CD4-positive, alpha-beta T cell treated with Interleukin-4 for 1 hour (primary cell): ENCODE data around the gene USH2A.
"Not testable (repeated sequence)": the region's sequence is repeated elsewhere in the genome, so short reads cannot be mapped to it uniquely, and the experiment has no call there.

Experiments
- DNase-seq, 2 donors: peaks; one replicate each; pipeline ENCODE4 v3.0.0-alpha.2; 2020 to 2022

The USH2A gene

DNA sequence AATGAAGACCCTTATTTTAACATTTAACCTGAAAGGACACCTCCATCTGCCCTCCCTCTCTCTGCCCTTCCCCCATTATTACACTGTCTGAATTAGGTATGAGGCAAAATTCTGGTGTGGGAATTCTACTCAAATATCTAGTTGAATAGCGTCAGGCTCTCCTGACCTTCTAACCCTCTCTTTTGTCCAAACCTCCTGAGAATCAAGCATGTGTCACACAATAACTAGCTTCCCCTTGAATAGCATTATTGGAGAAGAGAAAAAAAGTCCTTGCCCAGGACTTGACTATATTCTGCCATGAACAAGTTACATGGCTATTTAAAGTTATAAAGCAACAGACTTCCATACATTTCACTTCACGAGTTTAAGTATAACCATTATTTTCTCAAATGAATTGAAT lies 35.5 kb downstream of the USH2A start:
- no peak for DNase-seq

DNA sequence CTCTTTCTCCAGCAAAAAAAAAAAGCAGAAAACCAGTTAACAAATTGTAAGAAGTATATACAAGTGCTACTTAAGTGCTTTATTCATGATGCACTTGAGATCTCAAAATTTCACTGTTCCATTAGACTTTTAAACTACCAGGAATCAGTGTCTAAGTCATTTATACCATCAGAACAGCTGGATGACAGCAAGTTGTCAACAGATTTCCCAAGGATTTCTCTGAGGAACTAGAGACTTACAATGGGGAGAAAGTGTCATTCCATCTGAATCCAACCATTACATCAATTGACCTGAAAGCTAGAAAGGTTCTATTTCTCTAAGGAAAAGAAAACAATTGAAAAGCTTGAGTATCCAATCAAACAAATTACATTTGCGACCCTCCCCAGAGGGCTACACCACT lies 43.8 kb downstream of the USH2A start:
- DNase-seq = no peak

DNA sequence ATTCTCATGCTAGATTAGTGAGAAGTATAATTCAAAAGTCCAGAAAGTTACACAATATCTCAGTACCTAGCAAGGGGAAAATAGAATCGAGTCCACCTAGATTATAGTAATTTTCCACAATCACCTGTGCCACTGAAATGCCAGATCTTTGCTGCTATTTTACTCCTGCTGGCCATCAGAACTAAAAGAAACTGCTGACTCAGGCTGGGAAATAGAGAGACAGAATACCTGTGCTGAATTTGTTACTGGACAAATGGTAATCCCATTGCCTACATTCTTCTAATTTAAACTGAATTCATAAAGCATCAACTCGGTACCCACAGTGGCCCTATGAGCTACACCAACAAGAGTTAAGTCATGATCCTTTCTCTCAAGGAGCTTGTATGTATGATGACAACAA lies 55.0 kb downstream of the USH2A start:
- no peak for DNase-seq

DNA sequence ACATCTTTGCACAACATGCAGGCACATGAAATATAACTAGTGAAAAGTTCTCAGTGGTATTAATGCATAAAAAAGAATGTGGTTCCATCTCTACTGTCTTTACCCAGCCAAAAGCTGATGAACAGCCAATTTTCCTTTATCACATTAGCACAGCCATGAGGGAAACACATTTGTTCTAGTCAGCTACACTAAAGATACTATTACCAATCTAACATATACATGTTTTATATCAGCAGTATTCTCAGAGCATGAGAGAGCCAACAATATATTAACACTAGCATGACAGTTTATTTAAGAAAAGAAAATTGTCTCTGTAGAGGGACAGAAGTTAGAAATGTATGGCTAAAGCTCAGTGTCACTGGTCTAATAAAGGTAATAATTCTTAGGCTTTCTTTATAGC lies 56.3 kb downstream of the USH2A start:
- no peak for DNase-seq

DNA sequence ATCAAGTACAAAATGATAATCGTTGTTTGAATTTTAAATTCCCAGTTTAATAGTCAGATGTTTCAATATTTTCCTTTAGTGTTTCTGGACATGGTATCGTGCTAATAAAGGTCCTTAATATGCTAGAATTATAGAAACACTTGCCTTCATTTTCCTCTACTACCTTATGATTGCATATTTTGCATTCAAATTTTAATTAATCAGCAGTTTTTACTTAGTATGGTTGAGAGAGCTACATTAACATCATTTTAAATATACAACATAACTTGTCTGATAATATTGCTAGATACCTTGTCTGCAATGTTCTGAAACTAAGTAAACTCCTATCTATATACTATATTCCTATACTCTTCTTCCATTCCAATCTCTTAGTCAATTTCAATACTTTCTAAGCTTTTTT lies 66.3 kb downstream of the USH2A start:
- no peak for DNase-seq

DNA sequence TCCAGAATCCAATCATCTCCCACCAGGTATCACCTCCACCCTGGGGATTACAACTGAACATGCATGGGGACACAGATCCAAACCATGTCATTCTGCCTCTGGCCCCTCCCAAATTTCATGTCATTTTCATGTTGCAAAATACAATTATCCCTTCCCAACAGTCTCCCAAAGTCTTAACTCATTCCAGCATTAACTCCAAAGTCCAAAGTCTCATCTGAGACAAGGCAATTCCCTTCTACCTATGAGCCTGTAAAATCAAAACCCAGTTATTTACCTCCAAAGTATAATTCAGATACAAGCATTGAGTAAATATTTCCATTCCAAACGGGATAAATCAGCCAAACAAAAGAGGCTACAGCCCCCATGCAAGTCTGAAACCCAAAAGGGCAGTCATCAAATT lies 73.1 kb downstream of the USH2A start:
- DNase-seq = no peak

DNA sequence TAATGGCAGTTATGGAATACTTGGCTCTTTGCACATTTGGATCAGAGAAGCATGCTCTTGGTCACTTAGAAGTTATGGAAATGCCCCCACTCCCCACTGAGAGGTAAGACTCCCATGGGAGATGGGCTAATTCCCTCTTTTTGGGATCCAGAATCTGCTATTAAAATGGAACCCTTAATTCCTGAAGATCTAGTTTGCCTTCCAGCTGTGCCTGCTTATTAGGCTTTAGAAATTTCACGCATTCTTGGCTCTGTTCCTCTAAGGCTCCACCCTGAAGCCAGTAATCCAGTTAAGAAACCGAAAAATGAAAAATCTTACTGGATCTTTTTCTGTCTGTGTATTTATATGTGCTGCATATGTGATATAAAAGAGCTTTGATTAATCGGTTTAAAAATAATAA lies 76.7 kb downstream of the USH2A start:
- no peak for DNase-seq

DNA sequence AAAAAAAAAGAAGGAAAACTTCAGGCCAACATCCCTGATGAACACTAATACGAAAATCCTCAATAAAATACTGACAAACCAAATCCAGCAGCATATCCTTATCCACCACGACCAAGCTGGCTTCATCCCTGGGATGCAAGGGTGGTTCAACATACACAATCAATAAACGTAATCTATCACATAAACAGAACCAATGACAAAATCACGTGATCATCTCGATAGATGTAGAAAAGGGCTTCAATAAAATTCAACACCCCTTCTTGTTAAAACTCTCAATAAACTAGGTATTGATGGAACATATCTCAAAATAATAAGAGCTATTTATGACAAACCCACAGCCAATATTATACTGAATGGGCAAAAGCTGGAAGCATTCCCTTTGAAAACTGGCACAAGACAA lies 82.7 kb downstream of the USH2A start:
- not testable (repeated sequence) for DNase-seq

DNA sequence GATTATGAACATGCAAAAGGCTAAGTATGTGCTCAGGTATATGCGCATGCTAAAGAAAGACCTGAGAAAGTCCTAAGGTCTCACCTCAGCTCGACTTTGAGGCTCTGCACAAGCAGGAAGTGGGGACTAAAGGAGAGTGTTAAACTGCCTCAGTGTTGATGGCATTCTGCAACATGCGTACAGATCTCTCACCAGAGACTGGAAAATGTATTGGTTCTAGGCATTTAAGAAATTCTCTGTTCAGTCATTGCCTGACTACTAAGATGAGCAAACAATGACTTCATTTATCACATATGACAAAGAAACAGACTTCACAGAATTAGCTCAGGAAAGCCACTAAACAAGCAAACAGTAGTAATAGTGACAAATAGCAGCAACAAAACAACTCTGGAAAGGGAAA lies 90.8 kb downstream of the USH2A start:
- DNase-seq = no peak

DNA sequence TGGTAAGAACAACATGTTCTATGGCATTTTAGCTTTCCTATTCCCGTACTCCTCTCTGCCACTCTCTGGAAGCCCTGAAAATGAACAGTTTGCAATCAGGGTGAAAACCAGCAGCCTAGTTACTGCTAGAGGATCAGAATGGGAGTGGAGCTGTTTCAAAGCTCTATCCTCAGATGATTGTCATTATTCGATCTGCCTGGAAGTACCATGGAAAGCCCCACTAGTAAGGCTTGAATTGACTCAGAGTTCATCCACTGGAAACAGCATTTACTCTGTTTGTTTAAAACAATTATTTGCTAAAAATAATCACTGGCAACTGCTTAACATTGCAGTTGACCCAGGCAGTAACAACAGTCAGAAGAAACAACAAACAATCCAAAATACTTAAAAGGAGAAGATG lies 91.2 kb downstream of the USH2A start:
- no peak for DNase-seq

DNA sequence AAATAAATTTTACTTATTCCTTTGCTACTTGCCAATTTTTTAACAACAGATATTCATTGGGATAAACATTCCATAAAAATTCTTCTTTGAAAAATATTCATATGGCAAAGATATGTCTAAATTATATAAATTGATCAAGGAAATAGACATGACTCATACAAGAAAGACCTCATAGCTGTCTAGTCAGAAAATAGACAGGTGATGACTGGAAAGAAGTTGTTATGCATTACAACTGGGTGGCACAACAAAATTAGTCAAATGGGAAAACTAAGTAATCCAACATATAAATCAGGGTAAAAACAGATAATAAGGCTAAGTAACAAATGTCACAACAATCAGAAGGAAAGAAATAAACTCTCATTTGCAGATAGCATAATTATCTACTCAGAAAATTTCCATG lies 92.0 kb downstream of the USH2A start:
- DNase-seq = no peak

DNA sequence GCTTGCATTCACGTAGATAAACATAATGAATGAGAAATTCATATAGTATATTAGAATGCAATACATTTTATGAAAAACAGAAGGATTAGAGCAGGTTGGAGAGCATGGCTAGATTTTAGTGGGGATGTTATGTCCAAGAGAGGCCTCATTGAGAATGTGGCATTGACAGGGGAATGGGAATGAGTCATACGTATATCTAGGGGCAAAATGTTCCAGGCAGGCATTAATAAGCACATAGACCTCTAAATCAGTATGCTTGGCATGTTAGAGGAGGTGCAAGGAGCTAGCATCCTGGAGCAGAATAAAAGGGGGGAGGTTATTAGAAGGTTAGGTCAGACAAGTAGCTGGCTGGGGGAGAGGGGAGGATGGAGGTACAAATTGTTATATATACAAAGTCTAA lies 93.0 kb downstream of the USH2A start:
- DNase-seq = no peak

DNA sequence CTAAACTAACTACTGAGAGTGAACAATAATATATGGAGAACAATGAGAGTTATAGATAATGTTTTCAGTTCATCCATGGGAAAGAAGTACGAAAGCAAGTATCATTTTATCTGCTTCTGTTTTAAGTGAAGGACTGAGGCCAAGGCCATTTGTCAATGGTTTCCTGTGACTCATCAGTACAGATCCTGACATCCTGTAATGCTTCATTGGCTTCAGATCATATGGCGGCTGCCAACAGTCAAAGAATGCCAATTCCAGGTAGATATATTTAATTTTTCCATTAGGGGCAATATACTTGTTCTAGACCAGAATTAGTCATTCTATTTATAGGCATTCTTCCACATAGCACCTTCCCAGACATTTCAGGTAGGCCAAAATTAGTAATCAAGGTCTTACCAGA lies 97.3 kb downstream of the USH2A start:
- no peak for DNase-seq

DNA sequence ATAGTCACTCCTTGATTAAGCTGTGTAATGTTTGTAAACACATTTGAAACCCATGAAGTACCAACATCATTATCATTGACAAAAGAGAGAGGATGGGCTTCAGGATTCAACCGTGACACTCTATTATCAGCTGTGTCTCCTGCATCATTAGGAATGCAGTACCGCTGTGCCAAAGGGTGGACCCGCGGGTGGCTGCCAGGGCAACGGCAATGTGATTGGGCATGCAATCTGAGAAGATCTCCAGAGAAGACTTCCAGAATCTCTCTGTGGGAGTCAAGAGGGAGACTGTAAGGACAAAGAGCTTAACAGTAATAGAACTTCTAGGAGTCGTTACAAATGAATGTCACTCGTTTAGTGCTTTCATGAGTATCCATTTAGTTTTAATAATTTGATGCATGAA lies 97.9 kb downstream of the USH2A start:
- no peak for DNase-seq

DNA sequence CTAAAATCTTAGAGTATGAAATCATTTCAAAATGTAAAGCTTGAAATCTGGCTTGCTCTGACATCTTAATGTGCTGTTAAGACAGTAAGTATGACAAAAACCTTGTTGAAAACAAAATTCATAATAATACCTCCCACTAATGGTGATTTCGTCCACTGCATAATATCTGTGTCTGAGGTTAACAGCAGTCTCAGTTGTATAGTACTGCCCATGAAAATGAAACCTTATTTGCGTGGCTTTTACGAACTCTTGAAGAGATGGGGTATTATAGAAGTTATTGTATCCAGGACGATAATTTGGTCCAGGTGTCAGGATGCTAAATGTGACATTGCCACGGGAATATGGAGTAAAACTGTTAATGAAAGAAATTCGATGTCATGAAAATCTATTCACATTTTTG lies 99.9 kb downstream of the USH2A start:
- no peak for DNase-seq

DNA sequence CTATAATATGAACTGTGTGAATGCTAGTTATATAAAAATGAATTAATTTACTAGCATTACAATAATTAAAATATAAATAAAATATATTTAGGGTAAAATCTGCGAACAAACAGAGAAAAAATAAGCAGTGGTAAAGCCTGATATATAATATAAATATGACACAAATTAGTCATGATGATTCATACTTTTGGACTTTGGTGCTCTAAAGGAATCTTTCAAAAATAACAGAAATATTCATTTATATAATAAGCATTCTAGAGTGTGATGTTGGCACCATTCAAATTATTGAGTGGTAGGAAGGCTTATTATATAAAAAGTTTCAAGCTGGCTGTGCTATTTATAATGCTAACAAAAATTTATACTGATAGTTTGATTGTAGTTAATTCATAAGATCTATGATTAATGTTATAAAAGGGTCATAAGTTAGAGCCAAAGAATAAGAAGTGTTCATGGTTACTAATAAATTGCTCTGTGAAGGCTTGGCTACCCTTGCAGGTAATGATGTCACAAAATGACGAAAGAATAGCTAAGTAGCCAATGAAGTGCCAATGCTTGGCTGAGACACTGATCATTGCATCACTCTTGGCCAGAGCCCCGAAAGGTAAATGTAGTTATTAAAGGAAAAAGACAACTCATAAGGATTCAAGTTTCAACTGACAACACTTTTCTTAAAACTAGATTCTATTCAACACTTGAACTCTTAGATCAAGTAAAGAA lies 108.7 kb downstream of the USH2A start:
- DNase-seq = no peak

DNA sequence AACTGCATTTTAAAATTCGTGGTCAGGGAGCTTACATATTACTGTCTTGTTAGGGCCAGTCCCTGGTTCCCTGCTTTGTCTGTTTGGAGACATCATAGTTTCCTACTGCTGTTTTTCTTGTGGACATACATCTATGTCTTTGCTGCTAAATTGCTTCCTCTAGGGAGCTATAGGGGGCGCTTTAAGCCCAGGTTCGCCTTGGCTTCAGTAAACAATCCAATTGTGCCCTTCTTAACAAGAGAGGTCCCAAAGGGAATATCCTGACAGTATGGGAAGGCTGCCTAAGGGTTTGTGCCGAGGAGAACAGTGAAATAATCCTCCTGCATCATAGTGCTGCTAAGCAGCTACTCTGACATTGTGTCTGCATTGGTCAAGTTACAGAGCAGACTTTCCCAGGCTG lies 112.5 kb downstream of the USH2A start:
- no peak for DNase-seq

DNA sequence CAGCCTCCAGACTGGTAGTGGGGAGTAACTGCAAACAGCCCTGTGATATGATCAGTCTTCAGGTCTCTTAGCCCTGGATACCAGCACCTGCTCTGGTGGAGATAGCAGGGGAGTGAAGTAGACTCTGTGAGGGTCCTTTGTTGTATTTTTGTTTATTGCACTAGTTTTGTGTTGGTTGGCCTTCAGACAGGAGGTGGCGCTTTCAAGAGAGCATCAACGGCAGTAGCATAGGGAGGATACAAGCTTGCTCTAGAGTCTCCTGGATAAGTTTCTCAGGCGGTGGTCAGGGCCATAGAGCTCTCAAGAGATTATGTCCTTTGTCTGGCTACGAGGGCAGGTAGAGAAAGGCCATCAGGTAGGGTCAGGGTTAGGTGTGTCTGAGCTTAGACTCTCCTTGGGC lies 116.4 kb downstream of the USH2A start:
- DNase-seq = no peak

DNA sequence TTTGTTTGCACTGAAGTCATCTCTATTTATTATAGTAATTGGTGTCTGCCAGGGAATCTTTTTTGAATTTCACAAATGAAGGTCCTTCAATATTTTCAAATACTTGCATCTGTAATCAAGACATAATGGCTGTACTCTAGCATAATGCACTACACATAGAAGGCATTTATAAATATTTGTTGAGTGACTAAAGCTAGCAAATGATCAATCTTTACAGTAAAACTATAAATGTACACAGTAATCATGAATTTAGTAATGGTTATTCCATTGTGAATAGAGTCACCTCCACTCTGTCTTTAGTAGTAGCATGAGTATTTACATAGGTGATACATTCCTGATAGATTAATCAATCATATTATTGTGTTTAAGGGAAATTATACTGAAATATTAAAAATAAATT lies 119.6 kb downstream of the USH2A start:
- DNase-seq = no peak

DNA sequence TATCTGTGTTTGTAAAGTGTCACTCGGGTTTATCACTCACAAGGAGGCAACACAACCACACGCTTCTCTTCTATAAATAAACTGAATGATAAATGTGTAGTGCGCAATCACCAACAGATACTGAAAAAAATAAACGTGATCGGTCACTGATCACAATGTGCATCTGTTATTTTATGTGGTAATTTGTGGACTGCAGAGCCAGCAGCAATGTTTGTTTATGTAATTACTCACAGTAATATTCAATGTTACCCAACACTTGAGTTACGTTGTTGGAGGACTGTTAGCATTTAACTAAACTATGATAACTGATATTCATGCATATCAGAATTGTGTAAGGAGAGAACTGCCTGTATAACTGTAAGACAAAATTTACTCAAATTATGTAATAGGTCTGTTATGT lies 129.6 kb downstream of the USH2A start:
- DNase-seq = no peak

DNA sequence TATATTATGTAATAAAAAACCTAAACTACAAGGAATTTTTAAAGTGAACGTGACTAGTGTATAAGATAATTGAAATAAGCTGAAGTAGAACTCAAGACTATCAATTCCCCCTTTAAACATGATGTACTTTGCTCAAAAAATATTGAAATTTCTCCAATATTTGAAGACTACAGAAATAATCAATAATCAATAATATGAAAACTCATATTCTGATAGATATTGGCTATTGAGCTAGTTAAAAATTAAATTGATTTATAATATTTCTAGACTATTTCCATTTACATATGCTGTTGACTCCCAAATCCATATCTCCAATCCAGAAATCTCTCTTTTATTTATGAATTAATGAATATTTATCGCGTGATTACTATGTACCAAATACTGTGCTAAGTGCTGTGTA lies 133.2 kb downstream of the USH2A start:
- DNase-seq = no peak

DNA sequence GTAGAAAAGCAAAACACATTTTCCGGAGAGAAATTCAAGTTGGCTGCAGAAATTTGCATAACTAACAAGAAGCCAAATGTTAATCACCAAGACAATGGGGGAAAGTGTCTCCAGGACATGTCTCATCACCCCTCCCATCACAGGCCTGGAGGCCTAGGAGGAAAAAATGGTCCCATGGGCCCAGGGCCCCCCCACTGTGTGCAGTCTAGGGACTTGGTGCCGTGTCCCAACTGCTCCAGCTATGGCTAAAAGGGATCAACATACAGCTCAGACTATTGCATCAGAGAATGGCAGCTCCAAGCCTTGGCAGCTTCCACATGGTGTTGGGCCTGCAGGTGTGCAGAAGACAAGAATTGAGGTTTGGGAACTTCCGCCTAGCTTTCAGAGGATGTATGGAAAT lies 138.2 kb downstream of the USH2A start:
- no peak for DNase-seq

DNA sequence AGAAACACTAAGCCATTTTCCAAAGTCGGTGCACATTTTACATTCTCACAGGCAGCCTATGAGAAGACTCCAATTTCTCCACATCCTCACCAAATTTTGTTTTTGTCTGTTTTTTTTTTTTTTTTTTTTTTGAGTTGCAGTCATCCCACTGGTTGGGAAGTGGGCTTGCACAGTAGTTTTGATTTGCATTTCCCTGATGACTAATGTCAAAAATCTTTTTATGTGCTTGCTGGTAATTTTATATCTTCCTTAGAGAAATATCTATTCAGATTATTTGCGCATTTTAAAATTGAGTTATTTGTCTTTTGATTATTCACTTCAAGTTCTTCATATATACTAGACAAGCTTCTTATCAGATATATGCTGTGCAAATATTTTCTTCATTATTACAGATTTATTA lies 141.5 kb downstream of the USH2A start:
- DNase-seq = no peak

DNA sequence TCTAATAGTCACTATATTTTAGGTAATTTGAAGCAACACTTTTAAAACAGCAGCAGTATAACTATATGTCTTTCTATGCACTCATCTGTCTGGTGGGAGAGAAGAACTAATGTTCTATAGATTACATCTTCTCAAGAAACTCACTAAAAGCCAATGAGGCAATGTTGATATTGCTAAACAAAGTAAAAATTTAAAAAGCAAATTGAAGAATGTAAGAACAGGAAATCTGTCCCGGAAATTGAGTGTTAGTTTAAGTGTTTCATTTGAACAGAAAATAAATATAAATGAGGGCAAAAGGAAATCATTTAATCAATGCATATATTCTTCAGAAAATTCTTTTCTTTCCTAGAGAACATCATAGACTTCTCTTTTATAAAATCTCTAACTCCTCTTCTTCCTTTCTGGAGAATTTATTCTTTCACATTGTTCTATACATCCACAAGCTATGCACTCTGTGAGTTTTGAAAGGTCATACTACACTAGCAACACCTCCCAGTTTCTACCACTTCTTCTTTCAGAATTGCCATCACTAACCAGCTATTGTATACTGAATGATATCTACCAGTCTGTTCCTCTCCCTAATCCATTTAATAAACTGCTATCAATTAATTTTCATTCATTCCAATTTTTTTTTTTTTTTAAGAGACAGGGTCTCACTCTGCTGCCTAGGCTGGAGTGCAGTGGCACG lies 153.0 kb downstream of the USH2A start:
- no peak for DNase-seq

DNA sequence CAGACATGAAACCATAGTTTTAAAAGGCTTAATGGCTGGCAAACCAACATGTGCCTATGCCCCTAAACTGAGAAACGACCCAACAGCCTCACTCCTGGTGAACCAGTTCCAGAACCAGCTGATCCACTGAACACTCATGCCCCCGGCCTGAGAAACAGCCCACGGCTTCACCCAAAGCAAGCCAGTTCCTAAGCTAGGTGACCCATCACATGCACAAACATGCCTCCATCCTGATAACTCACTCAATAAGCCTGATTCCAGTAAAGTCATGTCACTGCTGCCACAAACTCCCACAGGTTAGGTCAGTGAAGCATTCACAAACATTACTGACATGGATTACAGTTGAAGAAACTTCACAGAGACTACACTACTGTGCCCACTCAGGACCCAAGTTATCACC lies 161.6 kb downstream of the USH2A start:
- DNase-seq = no peak
